Activated CD8-positive, alpha-beta memory T cell treated with anti-CD3 and anti-CD28 coated beads for 48 hours (primary cell): Measurements from ENCODE around the gene FLVCR1.
A peak's percentile ranks its signal among the peaks of the same experiment; 100 is the strongest.
"Not testable (repeated sequence)": the region's sequence is repeated elsewhere in the genome, so short reads cannot be mapped to it uniquely, and the experiment has no call there.

Experiments
- DNase-seq, 3 experiments: peaks; one replicate each; pipeline ENCODE4 v3.0.0-alpha.2; 2020; ENCODE audit warnings: low read depth in 2 of 3, low spot score in 2 of 3

FLVCR1 gene

DNA sequence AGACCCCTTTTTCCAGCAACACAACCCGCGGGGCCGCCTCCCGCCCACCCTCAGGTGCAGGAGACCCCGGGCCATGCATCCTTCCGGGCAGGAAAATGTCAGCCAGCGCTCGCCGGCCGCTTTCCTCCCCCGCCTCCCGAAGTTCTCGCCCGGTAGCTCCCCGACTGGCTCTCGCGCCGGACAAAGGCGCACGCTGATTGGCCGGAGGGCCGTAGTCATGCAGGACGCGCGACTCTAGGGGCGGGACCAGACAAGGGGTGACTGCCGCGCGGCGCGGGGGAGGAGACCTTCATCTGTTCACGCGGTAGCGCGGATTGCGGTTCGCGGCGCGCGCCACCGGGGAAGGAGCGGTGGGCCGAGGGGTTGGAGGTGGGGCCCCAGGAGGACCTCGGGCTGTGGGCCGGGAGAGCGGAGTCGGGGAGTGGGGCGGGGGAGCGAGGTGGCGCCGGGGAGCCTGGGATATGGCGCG is at the start of gene FLVCR1:
Gene FLVCR1 (plus strand): TSS at position 284 of the 469 bp plus-strand sequence. CDS start 178 bp downstream, at position 462.
- DNase-seq: peak; percentile 82 to 92 (median 86)

GRCh38 chr1:212814537-212815334 is 43.3 kb upstream of the FLVCR1 start:
- no peak for DNase-seq

DNA sequence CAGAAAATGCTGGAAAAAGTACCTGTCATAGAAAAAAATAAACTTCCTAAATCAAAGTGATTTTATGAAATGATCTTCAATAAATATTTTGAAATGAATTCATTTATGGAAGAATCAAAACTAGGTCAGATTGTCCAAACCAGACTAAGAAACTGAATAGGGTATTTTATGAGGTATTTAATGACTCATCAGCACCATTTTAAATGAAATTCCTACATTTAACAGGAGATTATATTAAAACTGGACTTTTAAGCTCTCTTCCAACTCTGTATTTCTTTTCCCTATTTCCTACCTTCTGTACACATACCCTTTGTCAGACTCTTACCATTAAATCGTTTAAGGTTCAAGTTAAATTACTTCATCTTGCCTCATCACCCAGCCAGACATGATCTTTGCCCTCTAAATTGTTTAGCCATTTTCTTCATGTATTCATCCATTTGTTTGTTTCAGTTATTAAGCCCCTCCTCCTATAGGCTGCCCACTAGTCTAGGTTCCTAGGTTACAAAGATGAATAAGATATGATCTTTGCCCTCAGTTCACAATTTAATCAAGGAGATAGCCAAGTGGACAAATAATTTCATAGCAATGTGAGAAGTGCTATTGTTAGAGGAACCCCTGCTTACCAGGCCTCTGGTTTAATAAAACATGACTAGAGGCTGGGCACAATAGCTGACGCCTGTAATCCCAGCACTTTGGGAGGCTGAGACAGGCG is 41.4 kb upstream of the FLVCR1 start:
- DNase-seq: no peak

- DNase-seq: no peak
These were observed 38.3 kb upstream of the FLVCR1 start for GRCh38 chr1:212819726-212820125.

- DNase-seq: no peak
These were observed 37.1 kb upstream of the FLVCR1 start for GRCh38 chr1:212820969-212821368.

- no peak for DNase-seq
These were observed 35.1 kb upstream of the FLVCR1 start for GRCh38 chr1:212822956-212823355.

DNA sequence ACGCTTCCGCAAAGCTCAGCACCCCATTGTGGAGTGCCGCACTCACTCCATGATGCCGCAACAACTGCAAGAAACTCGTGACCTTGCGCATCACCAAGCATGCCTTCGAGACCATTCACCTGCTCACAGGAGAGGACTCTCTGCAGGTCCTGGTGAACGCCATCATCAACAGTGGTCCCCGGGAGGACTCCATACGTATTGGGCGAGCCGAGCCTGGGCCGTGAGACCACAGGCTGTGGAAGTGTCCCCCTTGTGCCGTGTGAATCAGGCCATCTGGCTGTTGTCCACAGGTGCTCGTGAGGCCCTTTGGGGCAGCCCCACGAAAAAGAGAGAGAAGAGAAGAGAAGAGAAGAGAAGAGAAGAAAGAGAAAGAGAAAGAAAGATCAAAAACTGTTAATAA is 33.9 kb upstream of the FLVCR1 start:
- no peak for DNase-seq

- DNase-seq: no peak
These were observed 32.1 kb upstream of the FLVCR1 start for GRCh38 chr1:212825798-212826452.

GRCh38 chr1:212827171-212827776 is 30.8 kb upstream of the FLVCR1 start:
- DNase-seq: no peak

- no peak for DNase-seq
These were observed 30.2 kb upstream of the FLVCR1 start for GRCh38 chr1:212827831-212828278.

DNA sequence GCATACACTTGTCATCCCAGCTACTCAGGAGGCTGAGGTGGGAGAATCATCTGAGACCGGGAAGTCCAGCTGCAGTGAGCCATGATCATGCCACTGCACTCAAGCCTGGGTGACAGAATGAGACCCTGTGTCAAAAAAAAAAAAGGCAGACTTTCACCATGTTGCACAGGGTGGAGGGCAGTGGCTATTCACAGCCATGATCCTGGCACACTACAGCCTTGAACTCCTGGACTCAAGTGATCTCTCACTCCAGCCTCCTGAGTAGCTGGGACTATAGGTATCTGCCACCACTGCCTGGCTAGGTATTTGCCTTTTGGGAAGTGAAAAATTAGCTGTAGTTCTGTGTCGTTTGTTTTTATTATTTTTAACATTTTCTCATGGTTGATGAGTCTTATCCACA is 29.7 kb upstream of the FLVCR1 start:
- no peak for DNase-seq

- not testable (repeated sequence) for DNase-seq
These were observed 24.6 kb upstream of the FLVCR1 start for GRCh38 chr1:212833211-212834207.

DNA sequence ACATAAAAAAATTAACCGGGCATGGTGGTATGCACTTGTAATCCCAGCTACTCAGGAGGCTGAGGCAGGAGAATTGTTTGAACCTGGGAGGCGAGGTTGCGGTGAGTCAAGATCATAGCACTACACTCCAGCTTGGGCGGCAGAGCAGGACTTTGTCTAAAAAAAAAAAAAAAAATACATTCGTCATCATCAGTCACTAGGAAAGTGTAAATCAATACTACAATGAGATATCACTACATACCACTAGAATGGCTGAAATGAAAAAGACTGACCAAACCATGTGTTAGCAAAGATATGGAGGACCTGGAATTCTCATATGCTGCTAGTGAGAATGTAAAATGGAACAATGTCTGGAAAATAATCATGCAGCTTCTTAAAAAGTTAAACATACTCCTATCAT is 19.9 kb upstream of the FLVCR1 start:
- no peak for DNase-seq

DNA sequence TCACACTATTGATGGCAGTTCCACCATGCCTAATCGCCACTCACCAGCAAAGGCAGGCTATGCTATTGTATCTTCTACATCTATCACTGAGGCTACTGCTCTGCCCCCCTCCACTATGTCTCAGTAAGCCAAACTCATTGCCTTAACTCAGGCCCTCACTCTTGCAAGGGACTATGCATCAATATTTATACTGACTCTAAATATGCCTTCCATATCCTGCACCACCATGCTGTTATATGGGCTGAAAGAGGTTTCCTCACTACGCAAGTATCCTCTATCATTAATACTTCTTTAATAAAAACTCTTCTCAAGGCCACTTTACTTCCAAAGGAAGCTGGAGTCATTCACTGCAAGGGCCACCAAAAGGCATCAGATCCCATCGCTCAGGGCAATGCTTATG is 13.6 kb upstream of the FLVCR1 start:
- not testable (repeated sequence) for DNase-seq

DNA sequence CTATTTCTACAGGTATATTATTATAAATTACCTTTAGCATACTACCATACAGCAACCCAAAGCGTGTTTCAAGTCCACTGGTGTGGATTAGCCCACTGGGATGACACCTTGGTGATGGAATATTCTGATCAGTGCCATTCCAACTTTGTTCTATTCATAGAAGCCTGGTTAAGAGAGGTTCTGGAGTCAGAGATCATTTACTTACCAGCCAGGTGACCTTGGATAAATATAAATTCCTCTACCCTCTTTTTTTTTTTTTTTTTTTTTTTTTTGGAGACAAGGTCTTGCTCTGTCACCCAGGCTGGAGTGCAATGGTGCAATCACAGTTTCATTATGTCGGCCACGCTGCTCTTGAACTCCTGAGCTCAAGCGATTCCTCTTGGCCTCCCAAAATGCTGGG is 10.5 kb upstream of the FLVCR1 start, which contains the start of gene SPATA45:
Gene SPATA45 (minus strand): TSS at position 101 of the 400 bp plus-strand sequence. CDS start 11,500 bp downstream, outside the sequence.
- DNase-seq: no peak

GRCh38 chr1:212852105-212852688 is 5.9 kb upstream of the FLVCR1 start:
- no peak for DNase-seq

GRCh38 chr1:212853658-212854057 is 4.4 kb upstream of the FLVCR1 start:
- no peak for DNase-seq

GRCh38 chr1:212856755-212857154 is 1.3 kb upstream of the FLVCR1 start:
- DNase-seq: no peak

DNA sequence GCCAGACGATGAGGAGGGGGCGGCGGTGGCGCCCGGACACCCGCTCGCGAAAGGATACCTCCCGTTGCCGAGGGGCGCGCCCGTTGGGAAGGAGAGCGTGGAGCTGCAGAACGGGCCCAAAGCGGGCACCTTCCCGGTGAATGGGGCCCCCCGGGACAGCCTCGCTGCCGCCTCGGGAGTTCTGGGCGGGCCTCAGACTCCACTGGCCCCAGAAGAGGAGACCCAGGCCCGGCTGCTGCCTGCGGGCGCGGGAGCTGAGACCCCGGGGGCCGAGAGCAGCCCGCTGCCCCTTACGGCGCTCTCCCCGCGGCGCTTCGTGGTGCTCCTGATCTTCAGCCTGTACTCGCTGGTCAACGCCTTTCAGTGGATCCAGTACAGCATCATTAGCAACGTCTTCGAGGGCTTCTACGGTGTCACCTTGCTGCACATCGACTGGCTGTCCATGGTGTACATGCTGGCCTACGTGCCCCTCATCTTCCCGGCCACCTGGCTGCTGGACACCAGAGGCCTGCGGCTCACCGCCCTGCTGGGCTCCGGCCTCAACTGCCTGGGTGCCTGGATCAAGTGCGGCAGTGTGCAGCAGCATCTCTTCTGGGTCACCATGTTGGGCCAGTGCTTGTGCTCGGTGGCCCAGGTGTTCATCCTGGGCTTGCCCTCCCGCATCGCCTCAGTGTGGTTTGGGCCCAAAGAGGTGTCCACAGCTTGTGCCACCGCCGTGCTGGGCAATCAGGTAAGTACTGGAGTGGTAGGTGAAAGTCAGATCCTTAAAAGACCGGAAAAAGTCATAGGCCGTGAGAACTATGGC is 588 bp downstream of the FLVCR1 start:
- peak in 2 of 3 experiments; percentile 5 to 13 for DNase-seq
